Upper lobe of left lung (tissue), 6 donors: ENCODE data around the gene FOXD4. TPM values are rescaled to one million over a fixed set of nuclear protein-coding genes. Genes with fewer than 3 reads are reported as not detected.
"Not testable (repeated sequence)": the region's sequence is repeated elsewhere in the genome, so short reads cannot be mapped to it uniquely, and the experiment has no call there.

Experiments
- ATAC-seq, 2 donors: fragments of 200-7000 bp; cut with Tn5 transposase; one replicate each; pipeline ENCODE4 v1.9.1; 2022; ENCODE audit warnings: mild to moderate bottlenecking in 2 of 2, moderate library complexity in 2 of 2; ENCODE audit not compliant: low FRiP score in 2 of 2
- DNase-seq, 2 donors: peaks; one replicate each; pipeline ENCODE4 v3.0.0-alpha.2; 2019 to 2020
- H3K27ac ChIP-seq, 4 donors: fragments of 200-600 bp; sonication (generic); one replicate each; pipeline ENCODE4 v1.5.1; 2016 to 2019
- H3K27me3 ChIP-seq, 4 donors: fragments of 200-600 bp; sonication (generic); one replicate each; pipeline ENCODE4 v1.5.1; 2017 to 2019
- H3K36me3 ChIP-seq, 4 donors: fragments of 200-600 bp; sonication (generic); one replicate each; pipeline ENCODE4 v1.5.1; 2016 to 2019
- H3K4me1 ChIP-seq, 4 donors: fragments of 200-600 bp; sonication (generic); one replicate each; pipeline ENCODE4 v1.5.1; 2018 to 2019
- H3K4me3 ChIP-seq, 4 donors: fragments of 200-600 bp; sonication (generic); one replicate each; pipeline ENCODE4 v1.5.1; 2017 to 2019; ENCODE audit warnings: mild to moderate bottlenecking in 2 of 4, moderate library complexity in 1 of 4
- H3K9me3 ChIP-seq, 4 donors: fragments of 200-600 bp; sonication (generic); one replicate each; pipeline ENCODE4 v1.5.1; 2018 to 2019
- WGBS, 2 donors: methylation state at CpG; one replicate each; pipeline ENCODE4 v1.1.5; 2017 to 2018; 5-methylcytosine and 5-hydroxymethylcytosine counted together
- total RNA-seq, 6 donors: library from RNA; depleted of rRNA in 4 of 6; stranded (reverse); fragments of >200 nt in 4 of 6; gene quantifications; one replicate each; pipeline versions ENCODE4 v1.1.0 to v1.2.1, GENCODE V29; 2016 to 2021
- TF ChIP-seq, protein P1 (sequence below), 6 experiments: fragments of 450-650 bp in 4 of 6; fragments of 200-600 bp in 2 of 6; sonication (generic) in 2 of 6; IDR thresholded peaks; one replicate each; pipeline ENCODE4 v1.5.1; 2016 to 2019; ENCODE audit warnings: antibody characterized with exemption in 6 of 6
- donor health status: DM: no; HTN: no; CAD: no; lungs with moderate emphysema.
- donor health status: DM: no; HTN: yes; CAD: no; lungs with severe emphysema.

Gene FOXD4
- total RNA-seq, 6 donors from 2014 or later, result 0.30 to 3.1 (median 0.80) TPM

DNA sequence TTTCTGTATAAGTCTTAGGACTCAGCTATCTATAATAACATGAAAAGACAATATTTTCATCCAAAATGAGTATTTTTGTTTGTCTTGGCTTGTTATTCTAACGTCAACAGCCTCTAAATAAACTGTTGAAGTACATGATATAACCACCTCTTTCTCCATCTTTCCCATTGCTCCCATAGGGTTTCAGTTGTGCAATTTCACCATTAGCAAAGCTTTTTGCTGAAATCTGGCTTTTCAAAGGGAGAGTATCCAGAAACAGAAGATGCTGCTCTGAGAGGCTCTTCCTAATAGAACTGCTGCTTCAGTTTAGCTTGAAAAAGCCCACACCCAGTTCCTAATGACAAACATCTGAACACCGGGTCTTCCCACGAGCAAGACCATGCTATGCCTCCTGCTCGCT is 31.1 kb downstream of the FOXD4 start:
- not testable (repeated sequence) for DNase-seq, H3K36me3 ChIP-seq, H3K4me1 ChIP-seq, H3K9me3 ChIP-seq, ATAC-seq, H3K27me3 ChIP-seq, H3K4me3 ChIP-seq, H3K27ac ChIP-seq
- 60% methylated on average over 1 of the region's 4 CpGs; no CpG with 5 or more reads in 1 of the 2 donors for WGBS, 2 donors

DNA sequence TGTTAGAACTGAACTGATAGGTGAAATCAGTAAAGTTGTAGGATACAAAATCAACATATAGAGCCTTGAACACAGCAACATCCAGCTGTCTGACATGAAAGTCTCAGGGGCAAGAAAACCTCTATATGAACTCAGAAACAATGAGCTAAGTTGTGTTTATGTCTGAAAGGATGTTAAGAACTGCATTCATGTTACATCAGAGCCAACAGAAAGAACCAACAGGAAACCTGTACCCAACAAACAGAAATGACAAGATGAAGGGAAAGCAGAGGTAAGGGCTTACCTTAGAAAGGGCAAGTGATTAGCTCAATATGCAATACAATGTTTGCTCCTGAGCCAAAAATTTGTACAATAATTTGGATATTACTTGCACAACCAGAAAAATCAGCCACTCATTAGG is 31.5 kb downstream of the FOXD4 start:
- H3K4me1 ChIP-seq, ATAC-seq, H3K27ac ChIP-seq, H3K27me3 ChIP-seq, DNase-seq, H3K36me3 ChIP-seq, H3K9me3 ChIP-seq, H3K4me3 ChIP-seq: not testable (repeated sequence)

GRCh38 chr9:82932-83689 is 35.1 kb downstream of the FOXD4 start:
- not testable (repeated sequence) for ATAC-seq, H3K27ac ChIP-seq, H3K4me3 ChIP-seq, H3K9me3 ChIP-seq, H3K36me3 ChIP-seq, H3K27me3 ChIP-seq, H3K4me1 ChIP-seq
- no CpG with 5 or more reads among the region's 31 CpGs for WGBS, 2 donors
- DNase-seq, result peak in 1 of 2 donors; percentile 69

GRCh38 chr9:78333-78732 is 39.9 kb downstream of the FOXD4 start:
- peak in 1 of 2 donors; percentile 65 for ATAC-seq
- not testable (repeated sequence) for H3K9me3 ChIP-seq
- no CpG with 5 or more reads among the region's 3 CpGs for WGBS, 2 donors

GRCh38 chr9:76389-76788 is 41.8 kb downstream of the FOXD4 start:
- H3K27me3 ChIP-seq, H3K36me3 ChIP-seq, H3K9me3 ChIP-seq, H3K4me3 ChIP-seq, DNase-seq, ATAC-seq, H3K27ac ChIP-seq: not testable (repeated sequence)
- peaks cover 0 to 10% (median 4%) of the 10 kb centered on the region in 4 donors for H3K4me1 ChIP-seq
- WGBS, 2 donors, result 85% methylated on average over 3 of the region's 3 CpGs; no CpG with 5 or more reads in 1 of the 2 donors

More at GRCh38 chr9:78333-78732, 39.9 kb downstream of the FOXD4 start:
- H3K36me3 ChIP-seq, H3K27me3 ChIP-seq, H3K4me1 ChIP-seq, DNase-seq, H3K27ac ChIP-seq, H3K4me3 ChIP-seq: not testable (repeated sequence)

DNA sequence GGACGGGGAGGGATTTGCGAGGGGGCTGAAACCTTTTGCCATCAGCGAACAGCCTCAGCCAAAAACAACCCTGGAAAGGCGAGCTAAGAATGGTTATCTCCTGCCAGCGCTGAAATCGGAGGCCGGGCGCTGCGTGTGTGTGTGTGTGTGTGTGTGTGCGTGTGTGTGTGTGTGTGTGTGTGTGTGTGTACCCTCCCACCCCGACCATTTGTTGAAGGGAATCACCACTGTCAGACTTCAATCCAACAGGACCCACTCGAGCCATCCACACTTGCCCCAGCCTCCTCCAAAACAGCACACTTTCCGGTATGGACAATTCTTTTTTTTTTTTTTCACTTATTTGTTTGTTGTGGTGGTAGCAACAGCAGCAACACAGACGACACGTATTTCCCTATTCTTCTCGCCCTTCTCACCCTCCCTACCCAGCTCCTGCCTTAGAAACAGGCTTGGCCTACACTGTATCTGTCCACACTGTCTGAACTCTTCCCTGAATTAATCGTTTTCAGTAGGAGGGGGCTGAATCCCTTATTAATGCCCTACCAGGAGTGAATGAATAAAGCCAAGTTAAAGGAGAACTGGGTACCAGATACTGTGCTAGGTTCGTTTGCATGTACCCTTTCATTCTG is 44.2 kb downstream of the FOXD4 start:
- not testable (repeated sequence) for DNase-seq, H3K36me3 ChIP-seq, H3K27me3 ChIP-seq, H3K9me3 ChIP-seq
- ATAC-seq, result peak; percentile 35 to 56
- Histone ChIP-seq H3K4me1 (peaks cover 0 to 10% (median 4%) of the 10 kb centered on the region in 4 donors), H3K27ac (peak overlapping the region in 1 of 4 donors; percentile 69), H3K4me3 (peak overlapping the region in 3 of 4 donors; percentile 39 to 57 (median 53))
- WGBS, 2 donors, result 18 to 33% methylated on average over 7 to 16 of the region's 18 CpGs

GRCh38 chr9:73076-73899 is 44.9 kb downstream of the FOXD4 start:
- H3K9me3 ChIP-seq, H3K27me3 ChIP-seq, H3K36me3 ChIP-seq: not testable (repeated sequence)
- DNase-seq (peak in 1 of 2 donors; percentile 89), ATAC-seq (peak; percentile 55 to 76)
- TF ChIP-seq, protein P1, sequence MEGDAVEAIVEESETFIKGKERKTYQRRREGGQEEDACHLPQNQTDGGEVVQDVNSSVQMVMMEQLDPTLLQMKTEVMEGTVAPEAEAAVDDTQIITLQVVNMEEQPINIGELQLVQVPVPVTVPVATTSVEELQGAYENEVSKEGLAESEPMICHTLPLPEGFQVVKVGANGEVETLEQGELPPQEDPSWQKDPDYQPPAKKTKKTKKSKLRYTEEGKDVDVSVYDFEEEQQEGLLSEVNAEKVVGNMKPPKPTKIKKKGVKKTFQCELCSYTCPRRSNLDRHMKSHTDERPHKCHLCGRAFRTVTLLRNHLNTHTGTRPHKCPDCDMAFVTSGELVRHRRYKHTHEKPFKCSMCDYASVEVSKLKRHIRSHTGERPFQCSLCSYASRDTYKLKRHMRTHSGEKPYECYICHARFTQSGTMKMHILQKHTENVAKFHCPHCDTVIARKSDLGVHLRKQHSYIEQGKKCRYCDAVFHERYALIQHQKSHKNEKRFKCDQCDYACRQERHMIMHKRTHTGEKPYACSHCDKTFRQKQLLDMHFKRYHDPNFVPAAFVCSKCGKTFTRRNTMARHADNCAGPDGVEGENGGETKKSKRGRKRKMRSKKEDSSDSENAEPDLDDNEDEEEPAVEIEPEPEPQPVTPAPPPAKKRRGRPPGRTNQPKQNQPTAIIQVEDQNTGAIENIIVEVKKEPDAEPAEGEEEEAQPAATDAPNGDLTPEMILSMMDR (IDR thresholded peaks at IDR 0.05), result peak in 1 of 6 experiments; percentile 20
- WGBS, 2 donors, result 0% methylated on average over 2 to 36 of the region's 109 CpGs
- H3K4me3 ChIP-seq, result peak overlapping the region; percentile 30 to 57 (median 46)
- peak overlapping the region in 2 of 4 donors; percentile 63 to 69 for H3K27ac ChIP-seq
- H3K4me1 ChIP-seq, result peaks cover 0 to 10% (median 4%) of the 10 kb centered on the region in 4 donors

Other genes with a start within 250 kb of the FOXD4 start
- 10 to 100 TPM in 4 of 6 donors, 1 to 10 TPM in 2; 3.0 to 29.4 (median 26.9) TPM for gene WASHC1, start 89.0 kb downstream of the FOXD4 start, total RNA-seq
- 10 to 100 TPM; 18.0 to 47.1 (median 37.0) TPM for gene ZNG1A, start 60.6 kb upstream of the FOXD4 start, total RNA-seq
- gene DOCK8, start 96.4 kb upstream of the FOXD4 start, total RNA-seq, result 100 to 1,000 TPM in 1 of 6 donors, 10 to 100 TPM in 5; 44.7 to 103 (median 74.6) TPM